Subcutaneous abdominal adipose tissue (tissue), 5 donors: ENCODE measurements around the gene GREM2.
A peak's percentile ranks its signal among the peaks of the same experiment; 100 is the strongest.

Experiments
- H3K27ac ChIP-seq: one replicate; pipeline ENCODE4 v1.7.0; 2013; ENCODE audit warnings: low read depth, mild to moderate bottlenecking, inconsistent platforms, low read length, moderate library complexity
- H3K27me3 ChIP-seq, 5 donors: one replicate each; pipeline ENCODE4 v1.7.0; 2013; ENCODE audit warnings: low read length in 5 of 5, inconsistent platforms in 1 of 5; ENCODE audit not compliant: control insufficient read depth in 5 of 5, insufficient read depth in 4 of 5
- H3K36me3 ChIP-seq, 5 donors: one replicate each; pipeline ENCODE4 v1.7.0; 2013; ENCODE audit warnings: low read length in 5 of 5; ENCODE audit not compliant: control insufficient read depth in 5 of 5, insufficient read depth in 5 of 5
- H3K4me1 ChIP-seq, 5 donors: one replicate each; pipeline ENCODE4 v1.7.0; 2013; ENCODE audit warnings: low read length in 5 of 5, mild to moderate bottlenecking in 3 of 5, moderate library complexity in 1 of 5; ENCODE audit not compliant: control insufficient read depth in 5 of 5, insufficient read depth in 5 of 5
- H3K4me3 ChIP-seq, 5 donors: one replicate each; pipeline ENCODE4 v1.7.0; 2013; ENCODE audit warnings: low read length in 5 of 5, low read depth in 1 of 5
- H3K9ac ChIP-seq, 5 donors: one replicate each; pipeline ENCODE4 v1.7.0; 2013; ENCODE audit warnings: low read length in 5 of 5, mild to moderate bottlenecking in 4 of 5, moderate library complexity in 3 of 5
- H3K9me3 ChIP-seq, 5 donors: one replicate each; pipeline ENCODE4 v1.7.0; 2013; ENCODE audit warnings: low read length in 5 of 5; ENCODE audit not compliant: control insufficient read depth in 5 of 5
- donor health status: healthy.
- donor health status: healthy.
- donor health status: healthy.
- donor health status: healthy.
- donor health status: healthy.

GREM2 gene

DNA sequence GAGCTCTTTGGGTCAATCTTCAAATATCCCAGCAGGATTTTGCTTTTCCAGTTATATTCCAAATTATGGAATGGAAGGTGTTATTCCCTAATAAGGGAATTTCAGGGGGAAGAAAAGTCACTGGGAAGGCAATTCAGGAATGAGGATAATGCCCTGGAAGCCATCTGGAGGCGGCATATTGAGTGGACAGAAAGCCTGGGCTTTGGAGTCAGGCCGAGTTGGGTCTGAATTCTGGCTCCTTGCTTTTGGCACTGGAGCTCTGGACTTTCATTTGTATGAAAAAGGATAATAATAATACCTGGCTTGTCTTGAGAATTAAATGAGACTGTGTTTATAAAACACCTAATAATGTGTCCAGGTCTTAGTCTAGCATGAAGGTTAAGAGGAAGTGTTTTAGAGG is 16.5 kb downstream of the GREM2 start:
- Histone ChIP-seq H3K27me3 (peaks cover 0 to 3% (median 0%) of the 10 kb centered on the region in 5 donors), H3K27ac (no peak overlapping the region), H3K4me1 (no peaks in the 10 kb centered on the region), H3K9ac (no peak overlapping the region), H3K36me3 (no peaks in the 10 kb centered on the region), H3K9me3 (no peaks in the 10 kb centered on the region), H3K4me3 (no peak overlapping the region)

DNA sequence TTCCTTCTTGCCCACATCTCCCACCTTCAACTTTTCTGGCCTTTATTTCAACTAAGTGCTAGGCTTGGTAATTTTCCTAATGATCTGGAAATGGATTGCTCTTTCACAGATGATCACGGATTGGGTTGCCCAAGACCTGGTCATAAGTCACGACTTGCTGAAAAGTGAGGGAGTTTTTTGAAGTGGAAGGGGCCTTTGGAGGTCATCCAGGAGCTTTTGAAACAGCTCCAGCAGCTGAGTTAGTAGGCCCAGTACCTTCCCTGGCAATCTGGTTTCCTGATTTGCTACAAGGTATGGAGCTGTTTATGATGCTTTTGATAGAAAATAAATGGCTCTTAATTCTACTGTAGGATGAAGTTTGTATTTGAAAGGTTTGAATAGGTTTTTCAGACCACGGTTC is 20.4 kb downstream of the GREM2 start:
- no peaks in the 10 kb centered on the region for H3K36me3 ChIP-seq

DNA sequence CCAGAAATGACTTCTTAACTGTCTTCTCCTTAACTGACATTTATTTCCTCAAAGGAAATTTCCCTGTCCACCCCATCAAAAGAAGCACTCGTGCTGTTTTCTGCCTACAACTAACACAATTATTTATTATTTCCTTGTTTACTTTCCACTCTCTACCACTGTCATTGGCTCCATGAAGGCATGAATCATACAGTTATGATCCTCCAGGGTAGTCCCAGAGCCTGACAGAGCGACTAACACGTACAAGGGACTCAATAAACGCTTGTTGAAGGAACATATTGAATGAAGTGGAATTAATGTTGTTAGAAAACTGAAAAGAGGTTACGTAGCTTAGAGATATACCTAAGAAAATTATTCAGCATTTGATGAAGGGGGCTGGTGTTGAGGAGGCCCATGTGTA is 20.9 kb downstream of the GREM2 start:
- no peak overlapping the region for H3K9ac ChIP-seq
- no peaks in the 10 kb centered on the region for H3K36me3 ChIP-seq
- H3K9me3 ChIP-seq, result no peaks in the 10 kb centered on the region
- H3K4me3 ChIP-seq, result no peak overlapping the region
- no peaks in the 10 kb centered on the region for H3K27me3 ChIP-seq
- H3K4me1 ChIP-seq, result no peaks in the 10 kb centered on the region
- H3K27ac ChIP-seq, result no peak overlapping the region

More for the DNA sequence above, 20.4 kb downstream of the GREM2 start:
- Histone ChIP-seq H3K4me3 (no peak overlapping the region), H3K9me3 (no peaks in the 10 kb centered on the region), H3K9ac (no peak overlapping the region), H3K4me1 (no peaks in the 10 kb centered on the region), H3K27me3 (no peaks in the 10 kb centered on the region), H3K27ac (no peak overlapping the region)

- Histone ChIP-seq H3K4me3 (no peak overlapping the region), H3K36me3 (no peaks in the 10 kb centered on the region), H3K27ac (no peak overlapping the region), H3K9ac (no peak overlapping the region), H3K4me1 (no peaks in the 10 kb centered on the region), H3K9me3 (no peaks in the 10 kb centered on the region), H3K27me3 (no peaks in the 10 kb centered on the region)
Observed at GRCh38 chr1:240589585-240590110, 22.3 kb downstream of the GREM2 start.

- no peak overlapping the region for H3K9ac ChIP-seq
- H3K36me3 ChIP-seq, result no peaks in the 10 kb centered on the region
- H3K27ac ChIP-seq, result no peak overlapping the region
- no peaks in the 10 kb centered on the region for H3K27me3 ChIP-seq
- no peaks in the 10 kb centered on the region for H3K9me3 ChIP-seq
- no peaks in the 10 kb centered on the region for H3K4me1 ChIP-seq
- H3K4me3 ChIP-seq, result no peak overlapping the region
Observed at GRCh38 chr1:240586006-240586405, 25.9 kb downstream of the GREM2 start.

GRCh38 chr1:240582953-240583352 is 29.0 kb downstream of the GREM2 start:
- Histone ChIP-seq H3K4me3 (no peak overlapping the region), H3K27me3 (peaks cover 0 to 2% (median 0%) of the 10 kb centered on the region in 5 donors), H3K4me1 (no peaks in the 10 kb centered on the region), H3K9ac (no peak overlapping the region), H3K36me3 (no peaks in the 10 kb centered on the region), H3K9me3 (no peaks in the 10 kb centered on the region), H3K27ac (no peak overlapping the region)

- no peaks in the 10 kb centered on the region for H3K36me3 ChIP-seq
- H3K9ac ChIP-seq, result no peak overlapping the region
- peaks cover 0 to 2% (median 0%) of the 10 kb centered on the region in 5 donors for H3K27me3 ChIP-seq
- no peak overlapping the region for H3K4me3 ChIP-seq
- no peak overlapping the region for H3K27ac ChIP-seq
- H3K9me3 ChIP-seq, result no peaks in the 10 kb centered on the region
- peaks cover 0 to 8% (median 4%) of the 10 kb centered on the region in 5 donors for H3K4me1 ChIP-seq
Observed at GRCh38 chr1:240579511-240579910, 32.4 kb downstream of the GREM2 start.

DNA sequence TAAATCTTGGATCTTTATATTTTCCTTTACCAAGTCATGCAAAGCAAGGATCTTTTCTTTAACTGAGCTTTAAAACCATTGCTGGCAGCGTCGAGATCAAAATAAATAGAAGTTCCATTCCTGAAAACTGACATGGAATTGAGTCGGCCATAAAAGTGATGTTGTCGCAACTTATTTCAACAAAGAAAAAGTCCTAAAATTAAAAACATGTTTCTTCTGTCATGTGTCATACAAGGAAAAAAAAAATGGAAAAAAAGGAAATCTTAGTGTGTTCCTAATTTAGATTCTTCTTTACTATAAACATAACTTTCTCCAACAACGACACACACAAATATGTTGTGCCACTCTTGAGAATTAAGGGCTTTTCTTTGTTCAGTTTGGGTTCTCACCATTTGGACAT is 34.9 kb downstream of the GREM2 start:
- Histone ChIP-seq H3K27me3 (peaks cover 0 to 2% (median 0%) of the 10 kb centered on the region in 5 donors), H3K36me3 (no peaks in the 10 kb centered on the region), H3K4me1 (peaks cover 0 to 8% (median 4%) of the 10 kb centered on the region in 5 donors), H3K9ac (no peak overlapping the region), H3K27ac (no peak overlapping the region), H3K4me3 (no peak overlapping the region), H3K9me3 (no peaks in the 10 kb centered on the region)

DNA sequence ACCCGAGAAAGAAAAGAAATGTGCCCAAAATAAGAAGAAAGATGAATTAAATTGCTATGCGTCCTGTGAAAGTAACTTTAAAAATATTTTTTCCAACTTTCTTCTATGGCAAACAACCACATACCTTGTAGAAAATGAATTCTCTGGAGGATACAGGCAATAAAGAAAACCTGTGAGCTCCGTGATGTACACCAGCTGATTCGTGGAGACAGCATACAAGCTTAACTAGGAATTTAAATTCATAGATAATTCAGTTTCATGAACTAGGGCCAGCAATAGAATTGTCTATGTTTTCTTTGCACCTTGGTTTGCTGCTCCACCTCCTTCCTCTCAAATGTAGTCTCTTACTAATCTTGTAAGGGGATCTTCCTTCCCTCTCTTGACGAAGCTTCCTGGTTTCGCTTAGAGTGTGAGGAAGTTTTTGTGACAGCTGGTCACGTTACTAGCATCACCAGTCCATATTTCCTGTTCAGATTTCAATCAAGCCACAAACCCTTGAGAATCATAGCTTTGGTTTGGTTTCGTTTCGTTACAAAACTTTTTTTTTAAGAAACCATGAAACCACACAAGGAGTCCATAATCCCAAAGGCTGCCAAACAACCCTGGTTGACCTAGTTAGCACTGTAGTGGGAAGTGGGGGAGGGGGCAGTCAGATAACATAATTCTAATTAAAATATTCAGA is 35.8 kb downstream of the GREM2 start:
- no peaks in the 10 kb centered on the region for H3K36me3 ChIP-seq
- peaks cover 0 to 8% (median 4%) of the 10 kb centered on the region in 5 donors for H3K4me1 ChIP-seq
- peak overlapping the region in 1 of 5 donors; percentile 13 for H3K9ac ChIP-seq
- peak overlapping the region; percentile 20 for H3K27ac ChIP-seq
- H3K9me3 ChIP-seq, result no peaks in the 10 kb centered on the region
- H3K27me3 ChIP-seq, result peaks cover 0 to 2% (median 0%) of the 10 kb centered on the region in 5 donors
- peak overlapping the region; percentile 30 to 70 (median 66) for H3K4me3 ChIP-seq

DNA sequence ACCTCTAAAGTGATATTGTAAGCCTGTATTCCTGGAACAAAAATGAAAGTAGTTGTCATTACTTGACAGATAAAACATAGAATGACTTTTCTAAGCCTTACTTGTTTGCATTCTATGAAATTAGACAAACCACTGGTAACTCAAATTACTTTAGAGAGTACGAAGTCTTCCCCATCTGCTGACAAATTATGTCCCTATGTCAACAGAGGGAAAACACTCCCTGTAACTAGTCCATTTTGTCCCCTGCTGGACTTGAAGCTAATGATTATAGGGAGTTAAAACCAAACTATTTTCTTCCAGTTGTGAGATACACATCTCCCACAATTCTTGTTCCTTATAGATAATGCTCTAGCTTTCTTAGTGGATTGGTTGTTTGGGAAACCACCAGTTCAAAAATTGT is 39.6 kb downstream of the GREM2 start:
- Histone ChIP-seq H3K9me3 (no peaks in the 10 kb centered on the region), H3K4me3 (no peak overlapping the region), H3K27me3 (no peaks in the 10 kb centered on the region), H3K36me3 (no peaks in the 10 kb centered on the region), H3K9ac (no peak overlapping the region), H3K4me1 (peaks cover 0 to 8% (median 4%) of the 10 kb centered on the region in 5 donors), H3K27ac (no peak overlapping the region)
